GM19238 (cell line): ENCODE results near the gene RASD2.

Experiments
- DNase-seq: peaks from one replicate; pipeline ENCODE4 v3.0.0; 2011; ENCODE audit warnings: low spot score; ENCODE audit not compliant: insufficient read length

Gene RASD2

GRCh38 chr22:35582218-35582860 lies 41.7 kb downstream of the RASD2 start:
- no peak for DNase-seq

GRCh38 chr22:35582861-35583670 lies 42.4 kb downstream of the RASD2 start:
- peak; percentile 79 for DNase-seq

GRCh38 chr22:35586771-35587170 lies 46.1 kb downstream of the RASD2 start:
- DNase-seq, result no peak

- no peak for DNase-seq
Observed at GRCh38 chr22:35587447-35587870, 46.8 kb downstream of the RASD2 start.

GRCh38 chr22:35587896-35588295 lies 47.3 kb downstream of the RASD2 start:
- DNase-seq, result no peak

- DNase-seq, result no peak
Observed at GRCh38 chr22:35589071-35589755, 48.6 kb downstream of the RASD2 start.

GRCh38 chr22:35589756-35590093 lies 49.1 kb downstream of the RASD2 start:
- DNase-seq, result no peak

- no peak for DNase-seq
Observed at GRCh38 chr22:35590634-35591295, 50.1 kb downstream of the RASD2 start.

GRCh38 chr22:35591714-35592417 lies 51.2 kb downstream of the RASD2 start:
- DNase-seq, result no peak

GRCh38 chr22:35592418-35592967 lies 51.9 kb downstream of the RASD2 start:
- DNase-seq, result no peak

GRCh38 chr22:35593071-35593890 lies 52.6 kb downstream of the RASD2 start:
- no peak for DNase-seq

- DNase-seq, result no peak
Observed at GRCh38 chr22:35593891-35594470, 53.4 kb downstream of the RASD2 start.

- no peak for DNase-seq
Observed at GRCh38 chr22:35594686-35595085, 54.1 kb downstream of the RASD2 start.

GRCh38 chr22:35596821-35597220 lies 56.2 kb downstream of the RASD2 start:
- no peak for DNase-seq

- no peak for DNase-seq
Observed at GRCh38 chr22:35597692-35598395, 57.2 kb downstream of the RASD2 start.

GRCh38 chr22:35598396-35598710 lies 57.7 kb downstream of the RASD2 start:
- no peak for DNase-seq

GRCh38 chr22:35599364-35599763 lies 58.7 kb downstream of the RASD2 start:
- DNase-seq, result no peak

GRCh38 chr22:35600476-35600875 lies 59.8 kb downstream of the RASD2 start:
- DNase-seq, result no peak

- DNase-seq, result no peak
Observed at GRCh38 chr22:35601013-35601580, 60.5 kb downstream of the RASD2 start.
